Astrocyte (in vitro differentiated cells and primary cell): ENCODE results near the gene ETHE1. TPM values are rescaled to one million over a fixed set of nuclear protein-coding genes. Genes with fewer than 3 reads are reported as not detected.
"Not testable (repeated sequence)": the region's sequence is repeated elsewhere in the genome, so short reads cannot be mapped to it uniquely, and the experiment has no call there.

Experiments
- DNase-seq: peaks from one replicate; pipeline ENCODE4 v3.0.0-alpha.2; 2010; ENCODE audit warnings: low read depth
- FAIRE-seq: peaks from 2 replicates; lab custom pipeline; 2011; peaks lifted over from hg19 to GRCh38; lab: Jason Lieb, UNC
- H2AFZ ChIP-seq: 2 replicates; pipeline ENCODE4 v1.6.0; 2012; ENCODE audit warnings: low read depth, low read length, inconsistent platforms
- H3K27ac ChIP-seq: 2 replicates; pipeline ENCODE4 v1.5.1; 2011; ENCODE audit warnings: low read depth, low read length, inconsistent platforms
- H3K27me3 ChIP-seq: 2 replicates; pipeline ENCODE4 v1.6.0; 2011; ENCODE audit warnings: low read length, inconsistent platforms; ENCODE audit not compliant: insufficient read depth
- H3K36me3 ChIP-seq: 2 replicates; pipeline ENCODE4 v1.5.1; 2011; ENCODE audit warnings: low read length, inconsistent platforms; ENCODE audit not compliant: insufficient read depth
- H3K4me1 ChIP-seq: 2 replicates; pipeline ENCODE4 v1.5.1; 2011; ENCODE audit warnings: low read length, inconsistent platforms; ENCODE audit not compliant: insufficient read depth
- H3K4me2 ChIP-seq: 2 replicates; pipeline ENCODE4 v1.6.0; 2012; ENCODE audit warnings: low read length, inconsistent platforms
- H3K4me3 ChIP-seq: 2 replicates; pipeline ENCODE4 v1.5.1; 2011; ENCODE audit warnings: low read depth, mild to moderate bottlenecking, low read length, inconsistent platforms; ENCODE audit not compliant: insufficient read depth
- H3K79me2 ChIP-seq: 2 replicates; pipeline ENCODE4 v1.6.0; 2012; ENCODE audit warnings: mild to moderate bottlenecking, low read length, inconsistent platforms; ENCODE audit not compliant: insufficient read depth
- H3K9ac ChIP-seq: 2 replicates; pipeline ENCODE4 v1.6.0; 2012; ENCODE audit warnings: mild to moderate bottlenecking, low read length, inconsistent platforms
- H3K9me3 ChIP-seq: 2 replicates; pipeline ENCODE4 v1.5.1; 2012; ENCODE audit warnings: low read depth, mild to moderate bottlenecking, low read length, inconsistent platforms; ENCODE audit not compliant: insufficient read depth
- H4K20me1 ChIP-seq: 2 replicates; pipeline ENCODE4 v1.6.0; 2012; ENCODE audit warnings: low read length, inconsistent platforms; ENCODE audit not compliant: insufficient read depth
- H3K27ac Mint-ChIP-seq: one replicate; pipeline ENCODE4 v1.8.0; 2021; ENCODE audit warnings: mild to moderate bottlenecking, mixed read lengths; ENCODE audit not compliant: unreplicated experiment
- H3K27me3 Mint-ChIP-seq: one replicate; pipeline ENCODE4 v1.8.0; 2021; ENCODE audit warnings: low read depth, mixed read lengths; ENCODE audit not compliant: unreplicated experiment
- H3K36me3 Mint-ChIP-seq: one replicate; pipeline ENCODE4 v1.8.0; 2021; ENCODE audit warnings: low read depth, mixed read lengths; ENCODE audit not compliant: unreplicated experiment
- H3K4me1 Mint-ChIP-seq: one replicate; pipeline ENCODE4 v1.8.0; 2021; ENCODE audit warnings: low read depth, mixed read lengths; ENCODE audit not compliant: unreplicated experiment
- H3K4me3 Mint-ChIP-seq: one replicate; pipeline ENCODE4 v1.8.0; 2021; ENCODE audit warnings: mild to moderate bottlenecking, moderate library complexity, mixed read lengths; ENCODE audit not compliant: unreplicated experiment
- H3K9me3 Mint-ChIP-seq: one replicate; pipeline ENCODE4 v1.8.0; 2021; ENCODE audit warnings: mild to moderate bottlenecking, mixed read lengths; ENCODE audit not compliant: unreplicated experiment
- CTCF ChIP-seq: IDR thresholded peaks from 2 replicates; pipeline ENCODE4 v1.5.1; 2011; ENCODE audit warnings: low read depth, mild to moderate bottlenecking, inconsistent platforms, low read length, moderate library complexity; ENCODE audit not compliant: insufficient read depth
- EZH2 ChIP-seq: IDR thresholded peaks from 2 replicates; pipeline ENCODE4 v1.6.1; 2012; ENCODE audit warnings: mild to moderate bottlenecking, low read length, inconsistent platforms; ENCODE audit not compliant: insufficient read depth
- total RNA-seq: library from RNA; stranded (reverse); gene quantifications from 2 replicates; pipeline ENCODE4 v1.2.1, GENCODE V29; 2021

ETHE1 gene
- total RNA-seq, 1 donor from 2014 or later: 50.7 TPM

GRCh38 chr19:43548706-43549105 lies 21.7 kb upstream of the ETHE1 start:
- Histone ChIP-seq H4K20me1 (no peaks in the 10 kb centered on the region), H3K79me2 (no peaks in the 10 kb centered on the region), H3K36me3 (peaks cover 15% of the 10 kb centered on the region), H3K27ac (no peak overlapping the region), H3K9me3 (no peaks in the 10 kb centered on the region), H3K4me1 (no peaks in the 10 kb centered on the region), H3K4me2 (no peak overlapping the region), H3K27me3 (no peaks in the 10 kb centered on the region), H3K9ac (no peak overlapping the region), H2AFZ (no peak overlapping the region), H3K4me3 (no peak overlapping the region)
- Mint-ChIP-seq H3K4me1 (no peaks in the 10 kb centered on the region), H3K36me3 (peaks cover 23% of the 10 kb centered on the region), H3K4me3 (no peak overlapping the region), H3K27ac (no peak overlapping the region), H3K27me3 (no peaks in the 10 kb centered on the region), H3K9me3 (no peaks in the 10 kb centered on the region)
- TF ChIP-seq CTCF (no peak), EZH2 (no peak)
- FAIRE-seq (no peak), DNase-seq (no peak)

- H3K4me1 ChIP-seq, H3K4me1 Mint-ChIP-seq, H3K4me3 ChIP-seq, H3K27ac Mint-ChIP-seq, H3K9ac ChIP-seq, H3K27me3 ChIP-seq, H2AFZ ChIP-seq, H3K4me2 ChIP-seq, H3K4me3 Mint-ChIP-seq, H3K27me3 Mint-ChIP-seq, H3K9me3 Mint-ChIP-seq, DNase-seq, H3K9me3 ChIP-seq, H3K27ac ChIP-seq, H4K20me1 ChIP-seq, FAIRE-seq, H3K79me2 ChIP-seq: not testable (repeated sequence)
- H3K36me3 ChIP-seq: peaks cover 17% of the 10 kb centered on the region
- H3K36me3 Mint-ChIP-seq: peaks cover 21% of the 10 kb centered on the region
These were observed 20.9 kb upstream of the ETHE1 start for GRCh38 chr19:43547926-43548325.

- no peak overlapping the region for H3K4me3 Mint-ChIP-seq
- Histone ChIP-seq H3K36me3 (peaks cover 20% of the 10 kb centered on the region), H3K4me1 (no peaks in the 10 kb centered on the region), H3K4me2 (no peak overlapping the region), H3K27me3 (no peaks in the 10 kb centered on the region), H4K20me1 (no peaks in the 10 kb centered on the region), H3K27ac (no peak overlapping the region), H3K9me3 (no peaks in the 10 kb centered on the region), H3K79me2 (no peaks in the 10 kb centered on the region), H2AFZ (no peak overlapping the region), H3K4me3 (no peak overlapping the region), H3K9ac (no peak overlapping the region)
- DNase-seq: no peak
- no peaks in the 10 kb centered on the region for H3K4me1 Mint-ChIP-seq
- H3K27ac Mint-ChIP-seq: no peak overlapping the region
- TF ChIP-seq CTCF: no peak
- no peak for TF ChIP-seq EZH2
- no peaks in the 10 kb centered on the region for H3K9me3 Mint-ChIP-seq
- no peak for FAIRE-seq
- peaks cover 23% of the 10 kb centered on the region for H3K36me3 Mint-ChIP-seq
- no peaks in the 10 kb centered on the region for H3K27me3 Mint-ChIP-seq
These were observed 19.6 kb upstream of the ETHE1 start for GRCh38 chr19:43546581-43546980.
